PC-9 (cell line): ENCODE results near the gene TTLL5. TPM values are rescaled to one million over a fixed set of nuclear protein-coding genes. Genes with fewer than 3 reads are reported as not detected.

Source experiments
- BruUV-seq: library from RNA; stranded (reverse); fragments of 400-500 nt; replicated peaks from 2 replicates; lab custom pipeline; 2021; lab: Mats Ljungman, UMichigan
- CTCF ChIA-PET: fragments of 300-600 bp; sonication (Branson Sonifier 250); formaldehyde crosslinking; loops from one replicate; lab custom pipeline; 2022; ENCODE audit warnings: antibody characterized with exemption; lab: Charles Lee
- POLR2A ChIA-PET: fragments of 300-600 bp; sonication (Branson Sonifier 250); formaldehyde crosslinking; loops from one replicate; lab custom pipeline; 2022; ENCODE audit warnings: antibody characterized with exemption; ENCODE audit not compliant: unreplicated experiment; lab: Charles Lee
- DNase-seq, 2 experiments: peaks; one replicate each; pipeline versions ENCODE4 v3.0.0 to v3.0.0-alpha.2; 2015 to 2022; ENCODE audit warnings: mixed read lengths in 1 of 2
- H2AFZ ChIP-seq: fragments of 200-600 bp; sonication (generic); 2 replicates; pipeline ENCODE4 v1.8.1; 2017; ENCODE audit warnings: antibody characterized with exemption
- H3F3A ChIP-seq: fragments of 200-600 bp; sonication (generic); 2 replicates; pipeline ENCODE4 v1.8.1; 2017; ENCODE audit warnings: antibody characterized with exemption, mild to moderate bottlenecking, low read depth; ENCODE audit not compliant: insufficient read depth
- H3K27ac ChIP-seq: fragments of 200-600 bp; sonication (generic); 2 replicates; pipeline ENCODE4 v1.6.1; 2016; ENCODE audit warnings: mixed run types
- H3K27me3 ChIP-seq: fragments of 200-600 bp; sonication (generic); 2 replicates; pipeline ENCODE4 v1.6.1; 2016; ENCODE audit warnings: low read depth, mixed run types; ENCODE audit not compliant: insufficient read depth
- H3K36me3 ChIP-seq: fragments of 200-600 bp; sonication (generic); 2 replicates; pipeline ENCODE4 v1.6.1; 2016; ENCODE audit warnings: low read depth, mixed run types
- H3K4me1 ChIP-seq: fragments of 200-600 bp; sonication (generic); replicated peaks from 2 replicates; pipeline ENCODE4 v1.6.1; 2016; ENCODE audit warnings: mixed run types; ENCODE audit not compliant: insufficient read depth
- H3K4me2 ChIP-seq: fragments of 200-600 bp; sonication (generic); 2 replicates; pipeline ENCODE4 v1.6.1; 2017; ENCODE audit warnings: mixed run types
- H3K4me3 ChIP-seq: fragments of 200-600 bp; sonication (generic); 2 replicates; pipeline ENCODE4 v1.6.1; 2016; ENCODE audit warnings: mixed run types
- H3K79me2 ChIP-seq: fragments of 200-600 bp; sonication (generic); 2 replicates; pipeline ENCODE4 v1.6.1; 2017; ENCODE audit warnings: low read depth, mixed run types
- H3K9me2 ChIP-seq: fragments of 200-600 bp; sonication (generic); 2 replicates; pipeline ENCODE4 v1.8.1; 2017; ENCODE audit warnings: mild to moderate bottlenecking; ENCODE audit not compliant: insufficient read depth
- H3K9me3 ChIP-seq: fragments of 200-600 bp; sonication (generic); 2 replicates; pipeline ENCODE4 v1.8.1; 2016; ENCODE audit warnings: low read depth; ENCODE audit not compliant: insufficient read depth
- H4K20me1 ChIP-seq: fragments of 200-600 bp; sonication (generic); 2 replicates; pipeline ENCODE4 v1.8.1; 2017; ENCODE audit not compliant: insufficient read depth
- CTCF ChIP-seq: fragments of 200-600 bp; sonication (generic); conservative IDR thresholded peaks from 2 replicates; pipeline ENCODE4 v1.6.1; 2017; ENCODE audit warnings: mixed run types, antibody characterized with exemption, mild to moderate bottlenecking, moderate library complexity
- EZH2 ChIP-seq: fragments of 200-600 bp; sonication (generic); IDR thresholded peaks from 2 replicates; pipeline ENCODE4 v1.8.0; 2017; ENCODE audit warnings: antibody characterized with exemption, low read depth
- intact Hi-C: fragments of 100-400 bp; cut with micrococcal nuclease; formaldehyde crosslinking; loops from one replicate; pipeline ENCODE4 v1.10.0; 2022; ENCODE audit not compliant: unreplicated experiment
- total RNA-seq: library from RNA; stranded (reverse); gene quantifications from 2 replicates; pipeline ENCODE4 v1.2.3, GENCODE V29; 2021

The TTLL5 gene
- total RNA-seq, 1 experiment from 2014 or later, result 75.3 TPM

DNA sequence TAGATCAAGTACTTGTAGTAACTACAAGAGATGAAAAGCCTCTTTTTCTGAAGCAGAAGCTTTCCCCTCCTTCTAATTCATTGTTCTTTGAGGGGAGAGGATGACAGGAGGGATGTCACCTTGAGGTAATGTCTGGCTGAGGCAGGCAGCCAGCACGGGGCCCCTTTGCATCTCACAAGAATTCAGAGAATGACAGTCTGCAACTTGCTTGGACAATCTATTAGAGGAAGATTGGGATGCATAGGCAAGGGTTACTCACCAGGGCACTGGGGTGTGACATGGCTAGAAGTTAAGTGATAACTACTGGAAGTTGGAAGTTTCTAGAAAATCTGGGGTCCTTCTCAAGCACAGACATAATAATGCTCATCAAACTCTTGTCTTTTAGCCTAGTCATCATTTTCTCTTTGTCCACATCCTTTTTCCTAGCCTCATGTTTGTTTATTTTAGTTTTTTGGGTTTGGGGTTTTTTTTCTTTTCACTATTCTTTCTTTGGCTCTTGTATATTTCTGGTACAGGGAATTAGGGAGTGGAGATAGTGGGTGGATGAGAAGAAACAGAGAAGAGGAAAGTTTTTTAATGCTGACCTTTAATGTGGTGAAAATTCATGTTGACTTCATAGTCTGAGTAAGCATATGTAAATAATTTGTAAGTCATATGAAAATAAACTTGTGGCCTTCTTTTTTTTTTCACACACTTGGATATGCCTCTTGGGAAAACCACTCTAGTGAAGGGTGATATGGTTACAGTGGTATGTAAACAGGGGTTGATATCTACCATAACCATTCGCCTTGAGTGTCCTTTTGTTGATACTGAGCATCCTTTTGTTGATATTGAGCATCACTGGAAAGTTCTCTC is 55.1 kb downstream of the TTLL5 start:
- H3K9me2 ChIP-seq, result no peaks in the 10 kb centered on the region
- no peak overlapping the region for H2AFZ ChIP-seq
- H3K27me3 ChIP-seq, result no peaks in the 10 kb centered on the region
- H3K4me2 ChIP-seq, result no peak overlapping the region
- peaks cover 22% of the 10 kb centered on the region; the same call in 1 of the 2 replicates for H3K36me3 ChIP-seq
- ChIA-PET CTCF (no interaction called here), POLR2A (no interaction called here)
- H3K79me2 ChIP-seq, result no peaks in the 10 kb centered on the region
- H3F3A ChIP-seq, result peaks cover 20% of the 10 kb centered on the region
- H4K20me1 ChIP-seq, result no peaks in the 10 kb centered on the region
- no peak overlapping the region for H3K27ac ChIP-seq
- no peaks in the 10 kb centered on the region for H3K9me3 ChIP-seq
- no TSS peak for BruUV-seq
- peaks cover 23% of the 10 kb centered on the region for H3K4me1 ChIP-seq
- intact Hi-C loops, result no loop called here
- TF ChIP-seq EZH2 (no peak), CTCF (no peak)
- no peak for DNase-seq
- H3K4me3 ChIP-seq, result no peak overlapping the region

DNA sequence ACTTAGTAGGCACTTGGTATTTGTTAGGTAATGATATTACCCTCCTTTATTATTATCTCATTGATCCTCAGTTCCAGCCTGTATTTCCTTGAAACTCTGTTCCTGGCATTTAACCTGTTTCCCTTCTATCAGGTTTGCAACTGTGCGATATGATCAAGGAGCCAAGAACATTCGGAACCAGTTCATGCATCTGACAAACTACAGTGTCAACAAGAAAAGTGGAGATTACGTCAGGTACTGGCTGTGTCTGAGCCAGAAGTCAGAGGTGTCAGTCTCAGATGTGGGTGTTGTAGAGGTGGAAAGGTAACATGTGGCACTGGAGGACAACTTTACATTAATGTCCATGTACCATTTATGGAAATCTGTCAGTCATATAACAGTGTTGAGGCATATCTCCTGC is 56.7 kb downstream of the TTLL5 start:
- ChIA-PET CTCF (no interaction called here), POLR2A (no interaction called here)
- Histone ChIP-seq H3K9me2 (no peaks in the 10 kb centered on the region), H3K9me3 (no peaks in the 10 kb centered on the region), H3K36me3 (peaks cover 21% of the 10 kb centered on the region; the same call in 1 of the 2 replicates), H3K4me2 (no peak overlapping the region), H3K4me1 (peaks cover 9% of the 10 kb centered on the region), H2AFZ (no peak overlapping the region), H3F3A (peaks cover 7% of the 10 kb centered on the region; the same call in 1 of the 2 replicates), H4K20me1 (no peaks in the 10 kb centered on the region), H3K27me3 (no peaks in the 10 kb centered on the region), H3K27ac (no peak overlapping the region), H3K4me3 (no peak overlapping the region), H3K79me2 (no peaks in the 10 kb centered on the region)
- no peak for DNase-seq
- TF ChIP-seq EZH2 (no peak), CTCF (no peak)
- intact Hi-C loops, result no loop called here
- no TSS peak for BruUV-seq

DNA sequence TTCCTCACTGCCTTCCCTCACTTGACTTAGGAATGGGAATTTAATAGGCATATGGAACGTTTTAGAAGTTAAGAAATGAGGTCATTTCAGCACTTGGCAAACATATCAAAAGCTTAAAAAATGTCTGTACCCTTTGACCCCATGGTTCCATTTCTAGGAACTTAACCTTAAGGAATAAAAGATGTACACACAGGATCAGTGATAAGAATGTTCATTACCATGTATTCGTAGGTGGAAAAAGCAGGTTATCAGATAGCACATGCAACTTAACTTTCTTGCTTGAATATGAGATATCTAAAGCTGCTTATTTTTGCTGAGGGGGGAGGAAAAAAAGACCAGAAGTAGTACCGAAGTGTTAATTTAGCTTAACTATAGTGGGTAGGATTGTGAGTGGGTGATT is 57.2 kb downstream of the TTLL5 start:
- intact Hi-C loops, result no loop called here
- Histone ChIP-seq H3K36me3 (peaks cover 17% of the 10 kb centered on the region; the same call in 1 of the 2 replicates), H3K9me3 (no peaks in the 10 kb centered on the region), H3K27ac (no peak overlapping the region), H3K9me2 (no peaks in the 10 kb centered on the region), H3K4me2 (no peak overlapping the region), H3F3A (peaks cover 3% of the 10 kb centered on the region; the same call in 1 of the 2 replicates), H4K20me1 (no peaks in the 10 kb centered on the region), H2AFZ (no peak overlapping the region), H3K79me2 (no peaks in the 10 kb centered on the region), H3K4me1 (peaks cover 4% of the 10 kb centered on the region; the same call in 1 of the 2 replicates), H3K27me3 (no peaks in the 10 kb centered on the region), H3K4me3 (no peak overlapping the region)
- CTCF ChIA-PET, result no interaction called here
- POLR2A ChIA-PET, result no interaction called here
- BruUV-seq, result no TSS peak
- DNase-seq, result no peak
- TF ChIP-seq CTCF (no peak), EZH2 (no peak)
